Progenitor cell of endocrine pancreas (in vitro differentiated cells): ENCODE data around the gene PAF1. TPM values are rescaled to one million over a fixed set of nuclear protein-coding genes. Genes with fewer than 3 reads are reported as not detected.

ENCODE experiments used
- DNase-seq: peaks from one replicate; pipeline ENCODE4 v3.0.0; 2021; ENCODE audit warnings: low spot score; ENCODE audit not compliant: unreplicated experiment
- H3K27ac Mint-ChIP-seq: 2 replicates; pipeline ENCODE4 v1.8.0; 2021; ENCODE audit warnings: mild to moderate bottlenecking, moderate library complexity, mixed read lengths
- H3K27me3 Mint-ChIP-seq: 2 replicates; pipeline ENCODE4 v1.8.0; 2021; ENCODE audit warnings: mixed read lengths
- H3K36me3 Mint-ChIP-seq: 2 replicates; pipeline ENCODE4 v1.8.0; 2022; ENCODE audit warnings: mixed read lengths; ENCODE audit not compliant: insufficient read depth
- H3K4me1 Mint-ChIP-seq: 2 replicates; pipeline ENCODE4 v1.8.0; 2021; ENCODE audit warnings: low read depth, mixed read lengths
- H3K4me3 Mint-ChIP-seq: 2 replicates; pipeline ENCODE4 v1.8.0; 2021; ENCODE audit warnings: low read depth, mild to moderate bottlenecking, moderate library complexity, mixed read lengths
- H3K9me3 Mint-ChIP-seq: 2 replicates; pipeline ENCODE4 v1.8.0; 2021; ENCODE audit warnings: low read depth, mixed read lengths
- total RNA-seq: library from RNA; stranded (reverse); gene quantifications from 2 replicates; pipeline ENCODE4 v1.2.1, GENCODE V29; 2021
- TF ChIP-seq, protein P1 (sequence below): fragments of 200-600 bp; sonication (generic); IDR thresholded peaks from one replicate; pipeline ENCODE4 v1.5.0; 2021; ENCODE audit warnings: antibody characterized with exemption, mild to moderate bottlenecking; ENCODE audit not compliant: unreplicated experiment

Gene PAF1
- total RNA-seq, 1 donor from 2014 or later = 49.4 TPM

DNA sequence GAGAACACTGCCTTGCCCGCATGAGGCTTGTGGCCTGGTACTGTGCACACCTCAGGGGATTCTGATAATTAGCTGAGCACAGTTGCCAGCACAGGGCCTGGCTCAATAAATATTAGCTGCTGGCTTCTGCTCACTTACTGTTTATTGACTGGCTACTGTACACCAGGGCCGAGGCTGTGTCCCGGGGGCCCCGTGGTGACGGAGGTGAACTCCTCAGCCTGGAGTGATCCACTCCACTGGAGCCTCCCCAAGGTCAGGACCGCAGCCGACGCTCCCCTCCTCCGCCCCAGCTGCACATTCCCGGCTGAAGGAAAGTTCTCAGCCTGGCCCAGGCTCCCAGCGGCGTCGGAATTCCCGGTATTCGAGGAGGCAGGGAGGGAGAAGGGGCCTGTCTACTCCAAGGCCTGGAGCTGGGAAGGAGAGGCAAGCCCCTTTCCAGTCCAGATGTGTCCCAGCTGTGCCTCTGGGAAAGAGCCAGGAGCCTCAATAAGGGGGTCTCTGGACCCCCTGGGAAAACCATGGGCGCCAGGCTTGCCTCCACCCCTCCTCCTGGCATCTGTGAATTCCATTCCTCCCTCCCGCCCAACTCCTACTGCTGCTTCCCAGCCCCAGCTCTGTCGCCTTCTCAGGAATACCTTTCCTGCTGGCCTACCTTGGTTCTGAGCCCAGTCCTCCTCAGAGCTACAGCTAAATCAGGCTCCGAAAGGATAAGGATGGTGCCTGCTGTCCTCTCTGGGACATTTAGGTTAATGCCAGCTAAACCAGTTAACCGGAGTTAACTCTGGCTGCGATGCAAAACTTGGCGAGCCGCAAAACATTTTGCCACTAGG lies 37.6 kb upstream of the PAF1 start:
- H3K4me3 Mint-ChIP-seq = no peak overlapping the region
- peaks cover 11% of the 10 kb centered on the region for H3K36me3 Mint-ChIP-seq
- no peaks in the 10 kb centered on the region for H3K27me3 Mint-ChIP-seq
- peaks cover 9% of the 10 kb centered on the region for H3K4me1 Mint-ChIP-seq
- TF ChIP-seq, protein P1, sequence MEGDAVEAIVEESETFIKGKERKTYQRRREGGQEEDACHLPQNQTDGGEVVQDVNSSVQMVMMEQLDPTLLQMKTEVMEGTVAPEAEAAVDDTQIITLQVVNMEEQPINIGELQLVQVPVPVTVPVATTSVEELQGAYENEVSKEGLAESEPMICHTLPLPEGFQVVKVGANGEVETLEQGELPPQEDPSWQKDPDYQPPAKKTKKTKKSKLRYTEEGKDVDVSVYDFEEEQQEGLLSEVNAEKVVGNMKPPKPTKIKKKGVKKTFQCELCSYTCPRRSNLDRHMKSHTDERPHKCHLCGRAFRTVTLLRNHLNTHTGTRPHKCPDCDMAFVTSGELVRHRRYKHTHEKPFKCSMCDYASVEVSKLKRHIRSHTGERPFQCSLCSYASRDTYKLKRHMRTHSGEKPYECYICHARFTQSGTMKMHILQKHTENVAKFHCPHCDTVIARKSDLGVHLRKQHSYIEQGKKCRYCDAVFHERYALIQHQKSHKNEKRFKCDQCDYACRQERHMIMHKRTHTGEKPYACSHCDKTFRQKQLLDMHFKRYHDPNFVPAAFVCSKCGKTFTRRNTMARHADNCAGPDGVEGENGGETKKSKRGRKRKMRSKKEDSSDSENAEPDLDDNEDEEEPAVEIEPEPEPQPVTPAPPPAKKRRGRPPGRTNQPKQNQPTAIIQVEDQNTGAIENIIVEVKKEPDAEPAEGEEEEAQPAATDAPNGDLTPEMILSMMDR = no peak
- no peaks in the 10 kb centered on the region for H3K9me3 Mint-ChIP-seq
- no peak for DNase-seq
- H3K27ac Mint-ChIP-seq = peak overlapping the region; percentile 92

DNA sequence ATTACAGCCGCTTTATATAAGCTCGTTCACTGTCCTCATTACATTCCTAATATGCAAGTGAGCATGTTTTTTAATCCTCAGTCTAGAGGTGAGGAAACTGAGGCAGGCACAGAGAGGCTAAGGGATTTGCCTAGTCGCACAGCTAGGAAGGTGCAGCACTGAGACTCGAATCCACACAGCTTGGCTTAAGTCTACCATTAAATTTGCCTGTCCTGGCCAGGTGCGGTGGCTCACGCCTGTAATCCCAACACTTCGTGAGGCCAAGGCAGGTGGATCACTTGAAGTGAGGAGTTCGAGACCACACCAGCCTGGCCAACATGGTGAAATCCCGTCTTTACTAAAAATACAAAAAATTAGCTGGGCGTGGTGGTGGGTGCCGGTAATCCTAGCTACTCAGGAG lies 36.8 kb upstream of the PAF1 start:
- TF ChIP-seq, protein P1 = no peak
- no peaks in the 10 kb centered on the region for H3K27me3 Mint-ChIP-seq
- peaks cover 8% of the 10 kb centered on the region for H3K36me3 Mint-ChIP-seq
- H3K27ac Mint-ChIP-seq = peak overlapping the region; percentile 92
- DNase-seq = no peak
- H3K9me3 Mint-ChIP-seq = no peaks in the 10 kb centered on the region
- no peak overlapping the region for H3K4me3 Mint-ChIP-seq
- peaks cover 9% of the 10 kb centered on the region for H3K4me1 Mint-ChIP-seq

DNA sequence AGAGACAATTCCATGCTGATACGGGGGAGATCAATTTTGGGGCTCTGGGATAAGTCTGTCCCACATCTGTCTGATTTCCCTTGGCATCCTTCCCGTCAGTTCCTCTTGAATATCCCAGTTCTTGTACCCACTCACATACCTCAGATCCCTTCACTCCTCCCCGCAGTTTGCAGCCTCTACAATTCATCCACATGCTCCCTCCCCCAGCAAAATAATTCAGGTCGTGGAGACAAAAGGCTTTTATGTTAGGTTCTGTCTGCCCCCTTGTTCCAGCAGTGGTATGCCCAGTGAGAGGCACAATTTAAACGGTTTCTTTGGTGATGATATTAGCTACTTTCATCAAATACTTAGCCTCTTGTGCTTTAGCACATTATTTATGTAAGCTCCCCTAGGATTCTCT lies 35.3 kb upstream of the PAF1 start:
- Mint-ChIP-seq H3K27me3 (no peaks in the 10 kb centered on the region), H3K27ac (no peak overlapping the region), H3K4me1 (peaks cover 9% of the 10 kb centered on the region), H3K9me3 (no peaks in the 10 kb centered on the region), H3K4me3 (no peak overlapping the region), H3K36me3 (peaks cover 8% of the 10 kb centered on the region)
- TF ChIP-seq, protein P1 = no peak
- DNase-seq = no peak

DNA sequence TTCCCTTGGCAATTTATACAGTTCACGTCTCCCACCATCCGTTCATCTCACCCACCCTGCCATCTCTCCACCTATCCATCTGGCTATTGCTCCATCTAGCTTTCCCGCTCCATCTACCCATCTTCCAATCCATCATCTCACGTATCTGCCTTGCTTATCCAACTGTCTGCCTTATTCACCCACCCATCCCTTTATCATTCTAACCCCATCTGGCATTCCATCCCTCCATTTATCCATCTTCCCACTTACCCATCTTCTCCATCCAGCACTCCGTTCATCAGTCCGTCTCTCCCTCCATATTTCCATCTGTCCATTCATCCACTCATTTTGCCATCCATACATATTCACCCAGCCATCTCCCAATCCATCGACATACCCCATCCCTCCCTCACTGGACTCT lies 34.8 kb upstream of the PAF1 start:
- H3K4me1 Mint-ChIP-seq = peaks cover 9% of the 10 kb centered on the region

DNA sequence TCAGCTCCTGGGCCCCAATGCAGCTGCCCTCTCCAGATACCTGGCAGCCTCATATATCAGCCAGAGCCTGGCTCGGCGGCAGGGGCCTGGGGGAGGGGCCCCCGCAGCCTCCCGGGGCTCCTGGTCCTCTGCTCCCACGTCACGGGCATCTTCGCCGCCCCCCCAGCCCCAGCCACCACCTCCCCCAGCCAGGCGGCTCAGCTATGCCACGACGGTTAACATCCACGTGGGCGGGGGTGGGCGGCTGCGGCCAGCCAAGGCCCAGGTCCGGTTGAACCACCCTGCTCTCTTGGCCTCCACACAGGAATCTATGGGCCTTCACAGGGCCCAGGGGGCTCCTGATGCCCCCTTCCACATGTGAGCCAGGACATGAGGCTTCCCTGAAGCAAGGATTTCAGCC lies 34.0 kb upstream of the PAF1 start:
- H3K9me3 Mint-ChIP-seq = no peaks in the 10 kb centered on the region
- H3K36me3 Mint-ChIP-seq = peaks cover 8% of the 10 kb centered on the region
- H3K27ac Mint-ChIP-seq = no peak overlapping the region
- peaks cover 9% of the 10 kb centered on the region for H3K4me1 Mint-ChIP-seq
- no peaks in the 10 kb centered on the region for H3K27me3 Mint-ChIP-seq
- DNase-seq = no peak
- H3K4me3 Mint-ChIP-seq = no peak overlapping the region
- TF ChIP-seq, protein P1 = no peak

More for the DNA sequence above, 34.8 kb upstream of the PAF1 start:
- no peak for DNase-seq
- no peaks in the 10 kb centered on the region for H3K9me3 Mint-ChIP-seq
- H3K27me3 Mint-ChIP-seq = no peaks in the 10 kb centered on the region
- no peak overlapping the region for H3K4me3 Mint-ChIP-seq
- H3K27ac Mint-ChIP-seq = no peak overlapping the region
- peaks cover 8% of the 10 kb centered on the region for H3K36me3 Mint-ChIP-seq
- TF ChIP-seq, protein P1 = no peak
